Raji (cell line): ENCODE measurements around the gene FADS6.

Experiments used
- POLR2A ChIP-seq: IDR thresholded peaks from 2 replicates; pipeline ENCODE4 v1.6.1; 2011; ENCODE audit warnings: low read depth, low read length, control low read depth; ENCODE audit not compliant: insufficient read depth

The FADS6 gene

GRCh38 chr17:74842146-74842598, 51.3 kb downstream of the FADS6 start:
- TF ChIP-seq POLR2A, result no peak

DNA sequence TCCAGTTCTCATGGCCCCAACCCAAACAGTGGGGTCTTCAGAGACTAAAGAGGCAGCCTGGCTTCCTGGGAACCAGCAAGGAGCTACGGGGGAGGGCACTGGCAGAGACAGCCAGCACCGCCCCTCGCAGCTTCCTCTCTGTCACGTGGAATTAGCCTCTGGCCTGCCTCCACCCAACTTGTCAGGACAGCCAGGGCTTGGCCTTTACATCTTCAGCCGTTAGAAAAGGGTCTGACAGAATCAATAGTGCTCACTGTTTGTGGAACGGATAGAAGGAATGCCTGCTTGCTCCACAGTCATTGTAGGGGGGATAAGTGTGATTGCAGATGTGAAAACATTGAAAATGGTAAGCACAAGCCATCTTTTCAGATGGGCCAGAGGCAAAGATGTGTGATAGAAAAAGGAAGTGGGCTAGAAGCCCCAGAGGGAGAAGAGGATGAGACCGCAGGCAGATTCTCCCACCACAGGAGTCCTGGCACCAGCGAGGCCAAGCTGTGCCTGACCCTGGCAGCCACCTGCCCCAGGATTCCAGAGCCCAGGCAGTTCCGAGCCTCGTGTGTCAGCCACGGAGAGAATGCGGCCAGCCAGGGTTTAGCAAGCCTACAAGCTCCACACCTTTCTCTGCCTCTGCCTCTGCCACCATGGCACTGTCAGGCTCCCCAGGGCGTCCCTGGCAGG, 52.3 kb downstream of the FADS6 start:
- no peak for TF ChIP-seq POLR2A

DNA sequence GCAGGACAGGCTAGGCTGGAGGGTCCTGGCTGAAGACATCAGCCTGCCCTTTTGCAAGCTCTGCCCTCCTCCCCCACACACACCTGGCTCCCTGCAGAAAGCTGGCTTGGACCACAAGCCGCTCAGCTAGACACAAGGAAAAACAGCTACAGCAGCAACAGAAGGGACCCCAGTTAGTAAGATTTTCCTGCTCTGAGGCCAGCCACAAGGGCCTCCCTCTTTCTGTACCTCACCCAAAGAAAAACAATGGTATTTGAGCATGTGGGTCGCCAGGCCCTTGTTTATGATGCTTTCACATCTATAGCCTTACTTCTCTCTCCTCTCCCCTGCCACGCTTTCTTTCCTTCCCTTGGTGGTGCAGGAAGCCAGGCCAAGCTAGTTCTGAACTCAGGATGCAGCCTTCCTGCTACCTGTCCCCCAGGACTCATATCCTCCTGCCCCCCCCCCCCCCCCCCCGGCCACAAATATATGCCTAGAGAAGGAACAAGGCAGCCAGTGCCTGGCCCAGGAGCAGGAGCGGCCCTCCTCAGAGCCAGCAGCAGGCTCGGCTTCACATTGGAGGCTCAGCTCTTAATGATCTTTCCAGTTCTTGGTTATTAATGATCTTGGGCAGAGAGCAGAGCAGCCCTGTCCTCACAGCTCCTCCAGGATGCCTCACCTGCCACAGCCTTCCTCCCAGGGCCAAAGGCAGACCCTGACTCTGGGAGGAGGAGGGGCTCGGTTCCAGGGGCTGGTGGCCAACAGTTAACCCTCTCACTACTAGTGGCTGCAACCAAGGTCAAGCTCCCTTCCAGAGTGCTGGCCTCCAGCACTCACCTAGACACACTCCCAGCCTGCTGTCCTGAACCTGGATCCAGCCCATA, 53.2 kb downstream of the FADS6 start:
- no peak for TF ChIP-seq POLR2A

GRCh38 chr17:74838274-74838673, 55.2 kb downstream of the FADS6 start:
- TF ChIP-seq POLR2A, result no peak

DNA sequence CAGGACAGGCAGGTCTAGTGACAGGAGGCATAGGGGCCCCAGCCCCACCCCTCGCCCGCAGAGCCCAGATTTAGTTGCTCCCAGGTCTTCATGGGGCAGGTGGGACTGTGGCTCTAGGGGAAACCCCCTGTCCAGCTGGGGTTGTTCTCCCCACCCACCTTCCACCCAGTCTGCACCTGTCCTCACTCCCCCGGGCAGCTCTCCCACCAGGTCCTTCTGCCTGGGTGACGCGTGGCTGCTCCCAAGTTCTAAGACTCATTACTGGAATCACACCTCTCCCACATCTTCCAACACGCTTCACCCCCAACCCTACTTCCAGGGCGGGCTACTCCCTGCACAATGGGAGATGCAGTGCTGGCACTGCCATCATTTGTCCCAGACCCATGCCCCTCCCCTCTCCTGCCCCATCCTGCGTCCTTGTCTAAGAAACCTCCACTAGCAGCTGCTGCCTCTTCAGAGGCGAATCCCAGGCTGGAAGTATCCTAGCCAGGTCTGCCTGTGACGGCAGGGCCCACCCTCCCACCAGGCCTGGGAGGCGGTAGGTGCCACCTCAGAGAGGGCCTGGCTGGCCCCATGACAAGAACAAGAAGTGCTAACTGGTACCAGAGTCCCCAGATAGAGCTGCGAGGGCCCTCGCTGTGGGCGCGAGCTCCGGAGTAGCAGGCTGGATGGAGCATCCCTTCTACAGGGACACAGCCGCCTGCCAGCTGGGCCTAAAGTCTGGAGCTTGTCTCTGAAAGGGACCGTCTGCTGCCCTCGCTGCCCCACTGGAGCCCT, 56.6 kb downstream of the FADS6 start:
- no peak for TF ChIP-seq POLR2A

GRCh38 chr17:74836191-74836590, 57.2 kb downstream of the FADS6 start:
- TF ChIP-seq POLR2A, result no peak

DNA sequence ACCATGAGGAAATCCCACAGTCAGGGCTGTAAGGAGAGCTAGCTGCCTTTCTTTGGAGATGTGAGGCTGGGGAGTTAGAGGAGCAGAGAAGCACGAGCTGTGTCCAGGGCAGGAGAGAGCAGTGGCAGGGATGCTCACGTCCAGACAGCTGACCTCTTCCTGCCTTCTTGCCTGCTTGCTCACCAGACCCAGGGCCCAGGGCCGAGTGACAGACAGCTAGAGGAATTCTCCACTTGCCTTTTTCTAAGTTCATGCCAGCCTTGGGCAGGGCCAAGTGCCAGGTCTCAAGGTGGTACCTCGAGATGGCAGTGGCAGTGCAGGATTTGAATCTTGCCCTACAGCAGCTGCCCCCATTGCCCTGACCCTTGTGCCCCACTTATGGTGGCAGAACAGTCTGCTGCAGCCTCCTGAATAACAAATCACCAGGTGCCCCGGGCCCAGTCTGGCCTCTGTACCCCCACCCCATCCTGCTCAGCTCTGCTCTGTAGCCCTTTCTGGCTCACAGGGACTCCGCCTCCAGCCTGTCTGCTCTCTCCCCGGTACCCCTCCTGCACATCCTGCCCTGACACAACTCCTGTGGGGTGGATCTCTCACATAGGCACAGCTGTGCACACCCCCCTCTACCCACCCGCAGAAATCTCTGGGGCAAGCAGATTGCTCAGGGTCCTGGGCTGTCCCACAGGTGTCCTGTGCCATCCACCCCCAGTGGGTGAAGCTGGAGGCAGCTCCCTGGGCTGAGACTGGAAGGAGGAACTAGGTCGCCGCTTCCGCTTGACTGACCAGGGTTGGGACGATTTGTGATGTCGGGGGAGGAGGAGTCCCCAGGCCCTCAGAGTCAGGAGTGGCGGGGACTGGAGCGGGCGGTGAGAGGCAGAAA, 59.7 kb downstream of the FADS6 start:
- TF ChIP-seq POLR2A, result no peak

- TF ChIP-seq POLR2A, result no peak
Measured at GRCh38 chr17:74832421-74832820, 61.0 kb downstream of the FADS6 start.

DNA sequence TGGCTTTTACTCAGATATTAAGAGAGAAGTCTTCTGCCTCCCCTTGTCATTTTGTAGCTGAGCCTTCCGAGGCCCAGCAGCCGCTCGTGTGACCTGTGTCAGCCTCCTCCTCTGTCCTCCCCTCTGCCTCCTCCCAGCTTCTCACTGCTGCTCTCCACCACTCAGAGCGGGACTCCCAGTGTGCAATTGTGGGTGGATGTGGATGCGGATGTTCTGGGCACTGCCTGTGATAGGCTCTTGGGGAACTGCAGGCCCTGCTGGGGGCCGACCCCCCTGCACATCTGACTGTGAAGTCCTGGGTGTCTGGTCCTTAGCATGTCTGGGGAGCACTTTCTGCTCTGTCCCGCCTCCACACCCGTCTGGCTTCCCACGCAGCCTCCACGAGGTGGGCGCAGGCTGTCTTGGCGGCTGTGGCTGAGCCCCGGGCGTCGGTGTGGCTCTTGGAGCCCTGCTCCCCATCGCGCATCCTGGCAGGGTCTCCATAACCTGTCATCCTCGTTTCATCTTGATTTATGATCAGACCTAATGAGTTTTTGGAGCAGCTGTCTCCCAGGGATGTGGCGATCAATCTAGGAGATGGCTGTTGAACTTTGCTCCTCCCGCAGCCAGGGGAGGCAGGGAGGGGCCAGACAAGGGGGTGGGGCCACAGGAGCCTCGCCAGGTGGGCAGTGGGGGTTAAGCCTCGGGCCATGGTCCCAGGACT, 61.8 kb downstream of the FADS6 start:
- no peak for TF ChIP-seq POLR2A

DNA sequence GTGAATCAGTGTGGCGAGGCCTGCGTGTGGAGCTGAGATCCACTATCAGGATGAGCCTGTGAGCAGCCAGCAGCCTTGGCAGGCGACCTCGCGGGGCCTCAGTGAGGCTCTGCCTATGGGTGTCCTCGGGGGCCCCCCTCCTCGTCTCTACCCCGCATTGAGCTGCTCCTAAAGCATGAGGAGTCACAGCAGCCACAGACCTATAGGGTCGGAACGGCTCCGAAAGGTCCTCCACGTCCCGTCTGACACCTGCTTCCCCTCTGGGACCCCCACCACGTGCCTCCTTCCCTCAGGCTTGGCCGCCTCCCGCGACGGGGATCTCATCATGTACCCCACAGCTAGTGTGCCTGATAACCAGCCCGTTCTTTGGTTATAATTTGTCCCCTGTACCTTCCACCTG, 62.6 kb downstream of the FADS6 start:
- TF ChIP-seq POLR2A, result no peak

GRCh38 chr17:74827800-74828199, 65.6 kb downstream of the FADS6 start:
- no peak for TF ChIP-seq POLR2A
